Right lung (tissue), 5 donors: ENCODE data around the gene KIRREL3. TPM values are rescaled to one million over a fixed set of nuclear protein-coding genes. Genes with fewer than 3 reads are reported as not detected.
A peak's percentile ranks its signal among the peaks of the same experiment; 100 is the strongest.

Source experiments
- DNase-seq, 2 donors: peaks; one replicate each; pipeline ENCODE4 v3.0.0-alpha.2; 2013
- polyA plus RNA-seq, 5 donors: library from polyadenylated mRNA; unstranded; fragments of 120-200 nt; gene quantifications; one replicate each; pipeline versions ENCODE4 v1.2.1 to v1.2.3, GENCODE V29; 2013; ENCODE audit warnings: inconsistent platforms in 1 of 5, low replicate concordance in 1 of 5; ENCODE audit not compliant: insufficient read length in 5 of 5, insufficient read depth in 1 of 5

KIRREL3 gene
- polyA plus RNA-seq, 5 donors: 1.1 to 3.0 (median 2.1) TPM

DNA sequence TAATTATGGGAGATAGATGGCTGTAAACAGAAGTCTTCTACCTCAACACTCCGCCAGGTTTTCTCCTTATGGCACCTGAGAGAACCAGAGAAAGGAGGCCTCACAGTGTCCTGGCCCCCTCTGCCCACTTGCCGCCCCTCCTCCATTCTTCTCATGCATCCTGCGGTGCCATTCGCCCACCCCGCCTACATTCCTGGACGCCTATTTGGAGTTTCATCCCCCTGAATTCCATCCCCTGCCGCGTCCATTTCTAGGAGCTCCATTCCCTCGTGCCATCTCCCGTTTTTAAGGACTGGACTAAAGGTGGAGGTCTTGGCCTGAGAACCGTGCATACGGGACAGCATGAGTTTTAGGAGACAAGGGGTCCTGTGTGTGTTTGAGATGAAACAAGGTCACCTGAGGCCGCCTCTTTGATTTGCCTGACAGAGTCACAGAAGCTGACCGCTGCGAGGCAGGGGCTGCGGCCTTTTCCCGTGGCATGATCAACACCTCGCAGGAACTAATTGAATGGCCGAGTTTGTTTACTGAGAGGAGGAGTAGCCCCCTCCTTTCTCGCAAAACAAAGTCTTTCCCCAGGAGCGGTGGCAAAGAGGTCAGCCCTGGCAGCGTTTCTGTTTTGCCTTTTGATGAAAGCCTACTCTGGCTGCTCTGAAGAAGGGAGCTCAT, 398.9 kb downstream of the KIRREL3 start:
- DNase-seq: no peak

GRCh38 chr11:126601136-126601535, 399.4 kb downstream of the KIRREL3 start:
- no peak for DNase-seq

- DNase-seq: no peak
Observed at GRCh38 chr11:126599217-126599897, 401.2 kb downstream of the KIRREL3 start.

GRCh38 chr11:126598344-126599216, 402.0 kb downstream of the KIRREL3 start:
- DNase-seq: no peak

GRCh38 chr11:126597041-126597440, 403.5 kb downstream of the KIRREL3 start:
- DNase-seq: no peak

- DNase-seq: no peak
Observed at GRCh38 chr11:126596474-126596873, 404.1 kb downstream of the KIRREL3 start.

- DNase-seq: no peak
Observed at GRCh38 chr11:126595560-126595959, 405.0 kb downstream of the KIRREL3 start.

- peak; percentile 37 to 40 for DNase-seq
Observed at GRCh38 chr11:126594921-126595367, 405.6 kb downstream of the KIRREL3 start.

GRCh38 chr11:126592496-126593410, 407.8 kb downstream of the KIRREL3 start:
- no peak for DNase-seq

- DNase-seq: no peak
Observed at GRCh38 chr11:126591966-126592489, 408.5 kb downstream of the KIRREL3 start.

DNA sequence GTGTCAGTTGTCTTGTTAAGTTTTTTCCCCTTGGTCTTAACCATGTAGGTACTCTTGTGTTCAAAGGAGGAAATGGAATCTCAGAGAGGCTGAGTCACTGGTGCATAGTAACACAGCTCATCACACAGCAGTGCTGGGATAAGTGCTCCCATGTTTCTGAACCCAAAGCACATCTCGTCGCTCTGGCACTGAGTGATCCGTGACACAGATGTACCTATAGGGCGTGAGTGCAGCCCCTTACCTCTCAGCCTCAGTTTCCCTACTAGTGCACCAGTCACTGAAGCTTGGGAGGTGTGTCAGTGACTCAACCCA, 411.1 kb downstream of the KIRREL3 start:
- DNase-seq: no peak

DNA sequence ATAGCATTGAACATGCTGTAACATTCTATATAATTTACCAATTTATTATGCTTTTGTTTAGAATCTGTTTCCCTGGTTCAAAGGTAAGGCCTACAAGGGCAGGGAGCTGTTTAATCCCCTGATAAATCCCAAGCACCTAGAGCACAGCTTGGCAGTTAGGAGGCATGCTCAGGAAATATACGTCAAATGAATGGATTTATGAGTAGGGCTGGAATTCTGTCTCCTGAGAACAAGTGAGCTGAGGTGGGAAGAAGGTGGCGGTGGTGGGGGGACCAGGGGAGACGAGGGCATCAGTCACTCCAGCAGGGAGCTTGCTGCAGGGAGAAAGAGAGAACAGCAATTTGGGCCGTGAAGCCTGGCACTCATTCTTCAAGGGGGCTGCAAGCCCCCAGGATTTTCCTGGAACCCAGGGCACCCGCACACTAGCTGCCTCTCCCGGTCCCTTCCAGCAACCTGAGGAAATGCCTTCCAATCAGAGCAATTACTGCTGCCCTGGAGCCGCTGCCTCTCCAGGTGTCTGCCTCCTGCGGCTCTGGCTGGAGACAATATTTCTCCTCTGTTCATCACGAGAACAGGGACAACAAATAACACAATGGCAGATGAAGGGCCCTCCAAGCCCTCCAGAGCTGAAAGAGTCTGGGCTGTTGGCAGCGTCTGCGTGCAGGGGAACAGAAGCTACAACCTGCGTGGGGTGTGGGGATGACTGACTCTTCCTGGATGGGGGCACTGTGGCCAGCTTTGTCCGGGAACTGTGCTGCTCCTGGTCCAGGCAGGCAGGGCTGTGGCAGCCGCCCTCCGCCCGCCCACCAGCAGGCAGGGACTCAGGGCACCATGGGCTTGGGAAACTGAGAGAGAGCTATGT, 411.7 kb downstream of the KIRREL3 start:
- no peak for DNase-seq

DNA sequence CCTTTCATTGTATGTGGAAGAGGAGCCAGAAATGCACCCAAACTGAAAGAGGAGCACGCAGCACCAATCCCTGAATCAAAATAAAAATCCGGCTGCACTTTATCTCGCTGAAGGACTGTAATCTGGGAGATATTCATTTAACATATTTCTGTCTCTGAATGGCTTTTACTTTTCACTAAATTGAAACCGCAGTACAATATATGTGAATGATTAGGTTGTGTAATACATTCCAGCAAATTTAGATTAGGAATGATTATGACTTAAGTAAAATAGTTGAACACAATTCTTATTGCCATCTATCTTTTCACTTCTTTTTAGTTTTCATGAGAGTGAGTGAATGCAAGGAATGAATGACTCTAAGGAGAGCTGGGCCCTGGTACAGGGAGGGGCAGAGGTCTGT, 413.0 kb downstream of the KIRREL3 start:
- no peak for DNase-seq

- peak; percentile 81 to 85 for DNase-seq
Observed at GRCh38 chr11:126585774-126586491, 414.6 kb downstream of the KIRREL3 start.

GRCh38 chr11:126585388-126585773, 415.2 kb downstream of the KIRREL3 start:
- no peak for DNase-seq

DNA sequence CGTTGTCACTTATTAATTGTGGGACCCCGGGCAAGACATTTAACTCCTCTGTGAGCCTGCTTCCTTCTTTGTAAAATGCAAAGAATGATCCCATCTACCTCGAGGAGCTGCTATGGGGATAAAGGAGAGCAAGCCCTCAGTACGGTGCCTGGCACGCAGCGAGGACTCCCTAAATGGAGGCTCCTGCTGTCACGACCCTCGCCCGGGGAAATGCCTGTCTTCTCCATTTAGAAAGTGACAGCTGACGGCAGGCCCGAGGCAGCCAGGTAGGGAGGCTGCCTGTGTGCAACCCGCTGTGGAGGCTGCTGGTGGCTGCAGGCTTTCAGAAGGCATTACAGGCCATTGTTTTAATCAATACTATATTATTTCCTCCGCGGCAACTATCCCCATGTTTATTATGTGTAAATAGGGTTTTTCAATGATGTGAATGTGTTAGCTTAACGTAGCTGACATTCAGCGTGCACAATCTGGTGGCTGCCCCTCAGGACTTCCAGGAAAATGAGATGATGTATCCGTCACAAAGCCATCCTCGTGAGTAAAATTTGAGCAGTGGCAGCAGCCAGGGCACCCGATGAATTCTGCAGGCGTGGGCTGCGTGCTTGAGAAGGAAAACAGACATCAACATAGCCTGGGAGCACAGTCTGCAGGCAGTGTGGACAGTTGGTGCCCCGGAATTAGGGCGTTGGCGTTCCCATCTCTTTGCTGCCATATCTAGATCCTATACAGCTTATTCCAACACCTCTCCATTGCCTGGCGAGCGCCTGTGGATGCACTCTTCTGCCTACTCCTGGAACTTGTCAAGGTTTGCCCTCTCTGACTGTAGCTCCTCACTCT, 416.8 kb downstream of the KIRREL3 start:
- no peak for DNase-seq

DNA sequence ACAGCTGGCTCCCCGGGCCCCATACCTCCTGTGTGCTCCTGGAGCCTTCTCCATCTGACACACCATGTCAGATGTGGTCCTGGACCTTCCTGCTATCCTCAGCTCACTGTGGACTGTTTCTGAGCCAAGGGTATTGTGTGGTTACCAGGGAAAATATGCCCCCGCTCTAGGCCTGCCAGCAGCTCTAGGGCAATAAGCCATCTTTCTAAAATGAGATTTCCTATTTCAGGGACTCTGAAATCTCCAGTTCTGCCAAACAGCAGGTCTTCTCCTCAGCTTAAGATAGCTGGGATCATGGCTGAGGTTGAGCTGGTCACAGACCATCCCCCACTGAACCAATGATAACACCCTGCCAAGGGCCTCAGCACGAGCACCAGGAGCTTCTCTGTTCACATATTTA, 417.5 kb downstream of the KIRREL3 start:
- no peak for DNase-seq

DNA sequence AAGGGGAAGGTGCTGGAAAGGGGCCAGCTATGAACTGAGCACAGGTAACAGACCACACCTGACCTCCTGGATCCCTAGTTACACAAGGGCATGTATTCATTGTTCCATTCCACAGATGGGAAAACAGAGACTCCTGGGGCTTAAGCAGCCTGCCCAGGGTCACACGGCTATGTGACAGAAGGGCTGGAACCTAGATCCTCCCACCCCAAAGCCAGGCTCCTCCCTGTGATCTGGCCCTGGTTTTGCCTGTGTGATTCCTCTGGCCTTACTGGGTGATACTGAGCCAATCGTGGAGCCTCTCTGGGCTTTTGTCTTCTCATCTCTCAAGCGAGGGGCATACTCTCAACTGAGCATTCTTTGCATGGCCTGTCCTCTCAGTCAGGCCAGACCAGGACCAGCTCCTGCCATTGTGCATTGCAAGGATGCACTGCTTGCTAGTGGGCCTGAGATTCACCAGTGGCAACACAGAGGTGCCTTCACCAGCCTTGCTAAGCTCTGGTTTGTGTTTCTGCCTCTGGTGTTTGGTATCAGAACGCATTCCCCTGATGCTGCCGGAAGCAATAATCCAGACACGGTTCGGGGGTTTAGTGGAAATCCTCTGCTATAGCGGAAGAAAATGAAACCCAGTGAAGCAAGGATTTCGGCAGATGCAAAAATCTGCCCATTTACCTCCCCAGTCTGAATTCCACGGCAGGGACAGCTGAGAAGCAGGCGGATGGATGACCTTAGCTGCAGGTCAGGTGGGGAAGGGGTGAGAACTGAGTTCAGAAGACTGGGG, 418.5 kb downstream of the KIRREL3 start:
- no peak for DNase-seq
